Adipocyte (in vitro differentiated cells): ENCODE measurements around the gene RTL10.

Experiments
- DNase-seq: peaks from one replicate; pipeline ENCODE4 v3.0.0-alpha.2; 2015; ENCODE audit warnings: low read depth
- H3K27me3 ChIP-seq: replicated peaks from 2 replicates; pipeline ENCODE4 v1.7.0; 2013; ENCODE audit warnings: mild to moderate bottlenecking, low read length, moderate library complexity; ENCODE audit not compliant: control insufficient read depth, insufficient read depth
- H3K36me3 ChIP-seq: 2 replicates; pipeline ENCODE4 v1.7.0; 2013; ENCODE audit warnings: low read length, mild to moderate bottlenecking, moderate library complexity; ENCODE audit not compliant: control insufficient read depth, insufficient read depth, severe bottlenecking
- H3K4me1 ChIP-seq: 2 replicates; pipeline ENCODE4 v1.7.0; 2013; ENCODE audit warnings: mild to moderate bottlenecking, low read length, moderate library complexity; ENCODE audit not compliant: control insufficient read depth, insufficient read depth
- H3K4me3 ChIP-seq: 2 replicates; pipeline ENCODE4 v1.7.0; 2013; ENCODE audit warnings: mild to moderate bottlenecking, low read length, moderate library complexity
- H3K9ac ChIP-seq: 2 replicates; pipeline ENCODE4 v1.7.0; 2013; ENCODE audit warnings: mild to moderate bottlenecking, low read length, moderate library complexity
- H3K9me3 ChIP-seq: 2 replicates; pipeline ENCODE4 v1.7.0; 2013; ENCODE audit warnings: mild to moderate bottlenecking, low read length, moderate library complexity; ENCODE audit not compliant: control insufficient read depth

The RTL10 gene

GRCh38 chr22:19854778-19855503 is at the start of gene RTL10, which contains the start of gene GNB1L:
TSS of gene RTL10 (minus strand) at chr22:19854874. CDS start at chr22:19852261, 2,613 bp downstream.
TSS of gene GNB1L (minus strand) at chr22:19854874. CDS start at chr22:19821355, 33,519 bp downstream.
- Histone ChIP-seq H3K9me3 (no peaks in the 10 kb centered on the region), H3K9ac (peak within 1 kb of the TSS; percentile 97), H3K4me3 (peak within 1 kb of the TSS; percentile 96), H3K27me3 (no peaks in the 10 kb centered on the region), H3K36me3 (peaks cover 23% of the 10 kb centered on the region), H3K4me1 (peaks cover 26% of the 10 kb centered on the region)
- DNase-seq, result peak; percentile 100

GRCh38 chr22:19904174-19904856 is 49.6 kb upstream of the RTL10 start:
- no peak for DNase-seq
- Histone ChIP-seq H3K4me3 (no peak overlapping the region), H3K27me3 (no peaks in the 10 kb centered on the region), H3K9ac (no peak overlapping the region), H3K4me1 (no peaks in the 10 kb centered on the region), H3K36me3 (peaks cover 14% of the 10 kb centered on the region), H3K9me3 (no peaks in the 10 kb centered on the region)

GRCh38 chr22:19903513-19903912 is 48.8 kb upstream of the RTL10 start:
- Histone ChIP-seq H3K9me3 (no peaks in the 10 kb centered on the region), H3K9ac (no peak overlapping the region), H3K4me3 (no peak overlapping the region), H3K27me3 (no peaks in the 10 kb centered on the region), H3K4me1 (no peaks in the 10 kb centered on the region), H3K36me3 (peaks cover 19% of the 10 kb centered on the region)
- DNase-seq, result no peak

- Histone ChIP-seq H3K4me1 (no peaks in the 10 kb centered on the region), H3K9me3 (no peaks in the 10 kb centered on the region), H3K27me3 (no peaks in the 10 kb centered on the region), H3K36me3 (peaks cover 14% of the 10 kb centered on the region), H3K9ac (no peak overlapping the region), H3K4me3 (no peak overlapping the region)
- DNase-seq, result no peak
Measured at GRCh38 chr22:19903031-19903430, 48.4 kb upstream of the RTL10 start.

GRCh38 chr22:19902245-19902715 is 47.6 kb upstream of the RTL10 start:
- Histone ChIP-seq H3K4me3 (no peak overlapping the region), H3K4me1 (no peaks in the 10 kb centered on the region), H3K9ac (no peak overlapping the region), H3K36me3 (peaks cover 15% of the 10 kb centered on the region), H3K27me3 (no peaks in the 10 kb centered on the region), H3K9me3 (no peaks in the 10 kb centered on the region)
- no peak for DNase-seq

- Histone ChIP-seq H3K27me3 (no peaks in the 10 kb centered on the region), H3K9ac (no peak overlapping the region), H3K36me3 (peaks cover 15% of the 10 kb centered on the region), H3K4me1 (no peaks in the 10 kb centered on the region), H3K4me3 (no peak overlapping the region), H3K9me3 (no peaks in the 10 kb centered on the region)
- DNase-seq, result no peak
Measured at GRCh38 chr22:19901577-19902244, 47.0 kb upstream of the RTL10 start.

- H3K9ac ChIP-seq, result no peak overlapping the region
- no peaks in the 10 kb centered on the region for H3K9me3 ChIP-seq
- H3K27me3 ChIP-seq, result no peaks in the 10 kb centered on the region
- peaks cover 15% of the 10 kb centered on the region for H3K36me3 ChIP-seq
- no peaks in the 10 kb centered on the region for H3K4me1 ChIP-seq
- DNase-seq, result no peak
- H3K4me3 ChIP-seq, result no peak overlapping the region
Measured at GRCh38 chr22:19900707-19901436, 46.2 kb upstream of the RTL10 start.

GRCh38 chr22:19898831-19899567 is 44.3 kb upstream of the RTL10 start:
- H3K9ac ChIP-seq, result no peak overlapping the region
- no peak overlapping the region for H3K4me3 ChIP-seq
- H3K27me3 ChIP-seq, result no peaks in the 10 kb centered on the region
- H3K4me1 ChIP-seq, result no peaks in the 10 kb centered on the region
- DNase-seq, result no peak
- peaks cover 16% of the 10 kb centered on the region for H3K36me3 ChIP-seq
- H3K9me3 ChIP-seq, result no peaks in the 10 kb centered on the region

GRCh38 chr22:19898145-19898544 is 43.5 kb upstream of the RTL10 start:
- Histone ChIP-seq H3K27me3 (no peaks in the 10 kb centered on the region), H3K9ac (no peak overlapping the region), H3K9me3 (no peaks in the 10 kb centered on the region), H3K4me3 (no peak overlapping the region), H3K36me3 (peaks cover 19% of the 10 kb centered on the region), H3K4me1 (no peaks in the 10 kb centered on the region)
- DNase-seq, result no peak

- Histone ChIP-seq H3K36me3 (peaks cover 19% of the 10 kb centered on the region), H3K9me3 (no peaks in the 10 kb centered on the region), H3K27me3 (no peaks in the 10 kb centered on the region), H3K4me1 (no peaks in the 10 kb centered on the region), H3K4me3 (no peak overlapping the region), H3K9ac (no peak overlapping the region)
- DNase-seq, result no peak
Measured at GRCh38 chr22:19897726-19898125, 43.1 kb upstream of the RTL10 start.
